NCI-H2196 treated with DMSO at 0.1 percent for 48 hours (cell line): ENCODE results near the gene HOXA5.

Experiments
- DNase-seq: peaks from one replicate; lab custom pipeline; 2025; ENCODE audit not compliant: unreplicated experiment; lab: John Stamatoyannopoulos, UW

The HOXA5 gene

DNA sequence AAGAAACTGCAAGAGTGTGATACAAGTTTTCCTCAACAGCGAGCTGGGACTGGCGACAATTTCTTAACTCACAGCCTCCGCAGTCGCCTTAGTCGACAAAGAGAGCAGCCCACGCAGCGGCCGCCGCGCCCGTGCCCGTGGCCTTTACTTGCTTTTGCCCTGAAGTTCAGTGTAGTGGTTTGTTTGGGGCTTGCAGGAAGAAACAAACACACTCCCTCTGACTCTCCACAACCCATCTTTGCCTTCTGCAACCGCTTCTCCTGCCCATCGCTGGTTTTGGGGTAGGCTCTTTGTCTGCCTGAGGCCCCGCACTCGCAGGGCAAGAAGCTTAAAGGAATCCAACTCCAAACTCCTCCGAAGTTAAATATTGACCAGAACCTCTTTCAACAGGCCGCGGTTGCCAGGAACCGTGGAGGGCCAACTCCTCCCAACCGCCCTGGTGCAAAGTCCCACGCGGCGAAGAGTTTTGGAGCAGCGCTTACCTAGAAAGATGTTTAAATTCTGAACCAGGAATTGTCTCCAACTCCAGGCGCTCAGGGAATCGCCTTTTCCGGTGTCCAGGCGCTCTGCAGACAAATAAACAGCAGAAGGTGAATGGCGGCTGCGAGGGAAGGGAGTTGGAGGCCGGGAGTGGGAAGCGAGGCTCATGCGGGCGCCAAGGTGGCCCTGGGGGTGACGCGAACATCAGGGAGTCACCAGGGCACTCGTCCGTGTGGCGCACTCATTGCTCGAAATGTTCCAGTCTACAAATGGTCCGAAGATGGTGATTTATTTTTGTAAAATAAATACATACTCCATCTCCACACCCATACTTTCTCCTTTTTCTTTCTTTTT, 21.2 kb downstream of the HOXA5 start:
- DNase-seq: no peak

GRCh38 chr7:27121684-27122076, 21.8 kb downstream of the HOXA5 start:
- DNase-seq: no peak

DNA sequence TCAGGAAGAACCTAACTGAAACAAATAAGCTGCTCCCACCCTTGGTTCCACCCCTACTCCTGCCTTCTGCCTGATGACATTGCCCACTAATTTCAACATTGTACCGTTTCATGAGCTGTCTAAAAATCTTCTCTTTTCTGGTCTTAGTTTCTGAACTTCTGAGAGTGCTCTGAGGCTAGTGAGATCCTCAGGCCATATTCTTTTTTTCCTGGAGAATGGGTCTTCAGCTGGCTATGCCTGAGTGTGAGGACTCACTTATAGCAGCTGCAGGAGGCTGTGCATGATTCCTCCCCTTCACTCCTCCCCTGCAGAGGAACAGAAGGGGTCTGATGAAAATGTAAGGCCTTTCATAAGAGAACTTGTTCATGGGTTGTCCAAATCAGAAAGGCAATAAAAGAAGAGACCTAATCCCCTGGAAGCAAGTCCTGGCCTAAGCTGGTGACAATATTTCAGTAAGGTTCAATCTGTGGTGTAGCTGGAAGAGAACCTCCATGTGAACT, 24.0 kb downstream of the HOXA5 start:
- no peak for DNase-seq

- no peak for DNase-seq
Measured at GRCh38 chr7:27118580-27118979, 24.9 kb downstream of the HOXA5 start.

DNA sequence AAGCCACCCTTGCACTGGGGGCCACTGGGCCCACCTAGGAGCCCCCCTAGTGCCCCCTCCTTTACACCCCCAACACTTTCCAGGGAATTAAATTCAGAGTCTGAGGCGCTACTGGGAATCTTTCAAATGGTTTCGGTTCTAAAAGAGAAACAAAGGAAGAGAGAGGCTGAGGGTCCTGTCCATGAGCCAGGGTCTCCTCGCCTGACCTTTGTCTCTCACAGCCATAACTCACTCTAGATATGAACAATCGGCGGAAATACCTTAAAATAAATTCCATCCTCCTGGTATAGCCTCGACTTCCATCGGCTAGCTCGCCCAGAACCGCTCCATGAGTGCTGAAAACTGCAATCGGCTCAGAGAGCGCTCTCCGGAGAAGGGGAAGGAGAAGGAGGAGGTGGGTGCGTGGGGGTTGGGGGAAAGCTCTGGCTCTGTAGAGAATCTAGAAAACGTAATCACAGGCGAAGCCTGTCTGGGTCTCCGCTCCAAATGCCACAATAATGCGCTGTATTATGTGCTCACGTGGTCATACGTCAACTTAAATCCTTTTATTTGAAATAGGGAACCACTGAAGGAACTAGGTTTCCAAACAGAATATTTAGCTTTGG, 25.5 kb downstream of the HOXA5 start:
- no peak for DNase-seq

DNA sequence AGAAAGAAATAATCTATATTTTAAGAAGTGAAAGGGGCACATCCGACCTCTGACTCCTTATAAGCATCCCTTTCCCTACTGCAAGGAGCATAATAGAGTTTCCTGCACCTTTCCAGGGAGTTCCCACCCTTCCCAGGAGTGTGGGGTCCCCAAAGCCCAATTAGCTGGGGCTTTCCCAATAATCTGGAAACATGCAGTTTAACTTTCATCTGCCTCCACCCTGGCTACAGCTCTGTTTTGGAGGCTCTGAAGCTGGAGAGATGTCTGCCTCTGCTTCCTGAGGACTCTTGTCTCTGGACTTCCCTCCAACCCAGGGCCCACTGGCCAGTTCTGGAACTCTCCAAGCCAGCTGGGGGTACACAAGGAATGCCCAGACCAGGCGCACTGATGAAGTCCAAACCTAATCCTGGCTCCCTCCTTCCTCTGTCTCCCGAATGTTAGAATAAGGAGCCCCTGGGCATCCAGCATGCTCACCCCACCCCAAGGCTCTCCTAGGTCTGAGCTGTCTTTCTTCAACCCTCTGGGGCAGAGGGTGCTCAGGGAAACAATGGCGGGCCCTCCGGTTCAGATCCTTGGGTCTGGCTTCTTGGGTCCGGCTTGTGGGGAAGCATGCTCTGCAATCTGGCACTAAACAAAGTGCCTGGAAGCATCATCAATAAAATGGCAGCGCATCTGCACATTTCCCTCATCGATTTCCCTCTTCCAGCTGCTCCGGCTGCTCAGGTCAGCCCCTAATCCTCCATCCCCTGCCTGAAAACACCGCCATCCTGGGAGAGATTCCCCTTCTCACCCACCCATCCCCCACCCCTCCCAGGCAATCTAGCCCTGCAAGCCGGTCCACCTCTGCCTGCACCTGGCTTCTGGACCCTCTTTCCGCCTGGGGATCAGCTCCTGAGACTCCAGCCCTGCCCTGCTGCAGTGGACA, 26.3 kb downstream of the HOXA5 start:
- DNase-seq: no peak

DNA sequence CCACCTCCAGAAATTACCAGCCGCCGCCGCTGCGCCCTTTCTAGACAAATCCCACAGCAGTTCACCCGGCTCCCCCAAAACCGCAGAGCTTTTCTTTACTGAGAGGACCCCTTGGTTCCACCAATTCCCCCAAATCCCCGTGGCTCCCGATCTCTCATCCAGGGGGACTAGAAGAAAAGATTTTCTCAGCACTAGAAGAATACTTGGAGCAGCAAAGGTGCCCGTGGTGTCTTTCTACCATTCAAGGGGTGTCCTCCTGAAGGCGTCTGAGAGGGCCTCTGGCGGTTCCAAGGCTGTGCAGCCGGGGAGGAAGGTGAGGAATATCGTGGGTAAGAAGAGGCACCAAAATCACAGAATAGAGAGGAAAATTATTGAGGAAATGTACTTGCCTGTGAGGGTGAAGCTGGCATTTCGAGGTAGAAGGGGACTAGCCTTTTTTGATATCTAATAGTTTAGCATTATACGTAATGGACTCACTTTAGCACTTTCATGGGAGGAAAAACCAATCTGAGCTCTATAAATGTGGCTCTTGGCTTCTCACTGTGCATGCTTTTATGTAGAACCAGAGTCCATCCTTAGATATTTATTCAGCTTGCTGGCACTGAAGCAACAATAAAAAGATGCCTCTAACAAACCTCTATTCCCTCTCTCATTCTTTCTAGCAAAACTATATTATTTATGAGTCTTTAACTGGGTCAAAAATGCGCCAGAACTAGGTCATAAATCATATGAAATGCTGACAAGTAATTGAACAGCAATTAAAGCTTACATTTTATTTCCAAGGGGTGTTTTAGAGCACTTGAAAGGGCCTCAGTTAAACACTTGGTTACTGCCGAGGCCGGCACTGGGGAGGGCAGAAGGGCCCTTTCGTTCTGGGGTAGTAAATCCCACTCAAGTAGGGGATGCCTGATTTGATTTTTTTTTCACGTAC, 27.2 kb downstream of the HOXA5 start:
- no peak for DNase-seq

- DNase-seq: no peak
Measured at GRCh38 chr7:27115221-27116026, 28.1 kb downstream of the HOXA5 start.

DNA sequence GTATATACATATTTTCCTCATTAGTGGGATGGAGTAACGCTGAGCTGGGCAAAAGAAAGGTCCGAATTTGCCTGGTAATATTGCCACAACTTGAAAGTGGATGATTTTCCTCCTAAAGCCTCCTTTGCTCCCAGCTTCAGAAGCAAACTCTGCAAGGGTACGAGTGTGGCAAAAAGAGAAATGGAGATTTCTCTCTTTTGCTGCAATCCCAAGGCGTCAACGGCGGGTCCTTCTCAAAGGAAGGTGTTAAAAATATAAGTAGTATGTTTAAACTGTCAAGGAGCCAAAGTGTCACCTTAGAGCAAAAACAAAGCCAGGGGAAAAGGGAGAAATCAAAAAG, 28.6 kb downstream of the HOXA5 start:
- DNase-seq: no peak

DNA sequence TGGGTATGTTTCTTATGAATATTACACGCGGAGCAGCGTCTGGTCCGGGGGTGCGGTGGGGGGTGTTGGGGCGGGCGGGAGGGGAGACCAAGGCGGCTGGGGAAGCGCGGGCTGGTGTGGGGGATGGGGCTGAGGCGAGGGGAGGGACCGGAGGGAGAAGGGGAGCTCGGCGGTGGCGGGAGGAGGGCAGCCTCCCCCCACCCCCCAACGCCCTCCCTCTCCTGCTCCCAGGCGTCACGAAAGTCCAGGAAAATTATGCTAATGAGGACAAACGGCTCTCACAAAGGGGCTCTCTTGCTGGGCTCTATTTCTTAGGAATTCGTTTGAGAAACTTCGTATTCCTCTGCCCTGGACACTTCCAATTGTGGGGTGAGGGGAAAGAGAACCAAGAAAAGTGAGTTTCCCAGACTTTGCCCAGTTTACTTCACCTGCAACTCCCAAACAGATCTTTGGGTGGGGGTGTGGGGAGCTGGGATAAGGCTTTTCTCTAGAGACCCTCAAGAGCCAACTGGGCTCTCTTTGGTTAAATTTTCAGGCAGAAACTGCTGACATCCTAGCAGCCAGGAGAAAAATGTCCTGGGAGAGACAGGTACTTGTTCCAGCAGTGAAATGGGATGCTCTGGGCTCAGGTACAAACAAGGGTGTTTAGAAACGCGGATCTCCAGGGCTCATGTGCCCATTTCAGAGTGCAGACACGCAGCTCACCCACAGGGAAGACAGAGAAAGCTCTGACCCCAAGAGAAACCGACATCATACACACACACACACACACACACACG, 29.3 kb downstream of the HOXA5 start:
- DNase-seq: no peak

- DNase-seq: no peak
Measured at GRCh38 chr7:27112955-27113949, 30.2 kb downstream of the HOXA5 start.

GRCh38 chr7:27112361-27112760, 31.1 kb downstream of the HOXA5 start:
- DNase-seq: no peak

- no peak for DNase-seq
Measured at GRCh38 chr7:27111751-27112277, 31.7 kb downstream of the HOXA5 start.

GRCh38 chr7:27111042-27111750, 32.3 kb downstream of the HOXA5 start:
- no peak for DNase-seq

DNA sequence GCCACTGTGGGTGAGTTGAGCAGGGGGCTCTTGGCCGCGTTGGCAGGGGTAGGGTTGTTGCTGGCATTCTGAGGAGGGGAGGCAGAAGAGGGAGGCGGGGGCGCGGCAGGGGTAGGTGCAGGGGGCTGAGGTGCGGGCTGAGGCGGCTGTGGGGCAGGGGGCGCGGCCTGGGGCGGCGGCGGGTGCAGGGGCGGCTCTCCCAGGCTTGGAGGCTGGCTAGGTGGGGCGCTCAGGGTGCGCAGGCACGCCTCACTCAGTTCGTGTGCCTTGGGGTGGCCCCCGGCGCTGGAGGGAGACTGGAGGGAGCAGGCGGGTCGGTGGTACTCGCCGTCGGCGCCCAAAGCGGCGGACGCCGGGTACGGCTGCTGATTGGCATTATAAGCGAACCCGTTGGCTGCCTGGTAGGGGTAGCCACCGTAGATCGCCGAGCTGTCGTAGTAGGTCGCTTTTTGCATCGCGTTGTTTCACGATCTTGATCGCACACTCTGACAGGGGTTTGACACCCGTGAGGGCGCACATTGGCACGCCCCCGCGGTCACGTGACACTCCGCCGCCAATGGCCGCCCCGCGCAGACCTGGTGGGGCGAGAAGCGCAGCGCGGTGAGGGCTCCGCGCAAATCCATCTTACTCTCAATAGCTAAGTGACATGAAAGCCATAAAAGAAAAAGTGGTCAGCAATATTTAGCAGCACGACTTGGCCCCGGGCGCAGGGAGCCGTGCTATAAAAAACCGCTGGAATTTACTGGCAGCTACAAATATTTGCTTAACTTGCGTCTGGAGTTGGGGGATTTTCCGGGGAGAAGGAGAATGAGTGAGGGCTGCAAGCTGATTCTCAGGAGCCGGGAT, 33.1 kb downstream of the HOXA5 start:
- DNase-seq: no peak
